Astrocyte of the cerebellum (primary cell): Measurements from ENCODE around the gene XYLT1.
A peak's percentile ranks its signal among the peaks of the same experiment; 100 is the strongest.

ENCODE experiments used
- DNase-seq: peaks from one replicate; pipeline ENCODE4 v3.0.0-alpha.2; 2011; ENCODE audit warnings: low read depth
- H3K4me3 ChIP-seq: 2 replicates; pipeline ENCODE4 v1.5.1; 2011; ENCODE audit warnings: mild to moderate bottlenecking, low read depth, low read length, moderate library complexity
- in situ Hi-C: cut with HindIII; loops from 2 replicates; pipeline ENCODE4 v1.10.0; 2017; ENCODE audit warnings: low sequenced_read_pairs
- TF ChIP-seq, protein P1 (sequence below): IDR thresholded peaks from 2 replicates; pipeline ENCODE4 v1.5.1; 2012; ENCODE audit warnings: low read length, low read depth, moderate library complexity, mild to moderate bottlenecking; ENCODE audit errors: missing control alignments

The XYLT1 gene

DNA sequence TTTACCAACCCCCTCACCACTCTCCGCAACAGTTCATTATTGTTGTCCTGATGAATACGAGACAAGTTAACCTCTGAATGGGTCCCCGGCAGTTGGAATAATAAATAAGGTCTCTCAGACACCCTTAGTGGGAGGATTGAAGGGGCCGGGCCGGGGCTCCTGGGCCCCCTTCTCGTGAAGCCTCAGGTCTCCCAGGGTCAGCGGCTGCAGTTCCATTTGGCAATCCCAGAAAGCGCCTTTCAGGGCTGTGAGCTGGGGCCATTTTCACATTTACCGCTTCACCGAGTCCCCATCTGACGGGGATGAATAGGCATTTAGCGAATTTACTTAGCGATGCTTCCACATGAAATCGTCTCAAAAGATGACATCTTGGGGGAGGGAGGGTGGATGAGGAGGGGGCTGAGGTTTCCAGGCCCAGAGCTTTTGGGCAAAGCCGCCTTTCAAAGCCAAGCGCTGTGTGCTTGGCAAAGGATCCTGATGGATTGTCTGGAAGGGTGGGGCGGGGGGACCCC, 309.8 kb downstream of the XYLT1 start:
- no peak for DNase-seq
- in situ Hi-C loops: no loop called here
- H3K4me3 ChIP-seq: no peak overlapping the region
- TF ChIP-seq, protein P1, sequence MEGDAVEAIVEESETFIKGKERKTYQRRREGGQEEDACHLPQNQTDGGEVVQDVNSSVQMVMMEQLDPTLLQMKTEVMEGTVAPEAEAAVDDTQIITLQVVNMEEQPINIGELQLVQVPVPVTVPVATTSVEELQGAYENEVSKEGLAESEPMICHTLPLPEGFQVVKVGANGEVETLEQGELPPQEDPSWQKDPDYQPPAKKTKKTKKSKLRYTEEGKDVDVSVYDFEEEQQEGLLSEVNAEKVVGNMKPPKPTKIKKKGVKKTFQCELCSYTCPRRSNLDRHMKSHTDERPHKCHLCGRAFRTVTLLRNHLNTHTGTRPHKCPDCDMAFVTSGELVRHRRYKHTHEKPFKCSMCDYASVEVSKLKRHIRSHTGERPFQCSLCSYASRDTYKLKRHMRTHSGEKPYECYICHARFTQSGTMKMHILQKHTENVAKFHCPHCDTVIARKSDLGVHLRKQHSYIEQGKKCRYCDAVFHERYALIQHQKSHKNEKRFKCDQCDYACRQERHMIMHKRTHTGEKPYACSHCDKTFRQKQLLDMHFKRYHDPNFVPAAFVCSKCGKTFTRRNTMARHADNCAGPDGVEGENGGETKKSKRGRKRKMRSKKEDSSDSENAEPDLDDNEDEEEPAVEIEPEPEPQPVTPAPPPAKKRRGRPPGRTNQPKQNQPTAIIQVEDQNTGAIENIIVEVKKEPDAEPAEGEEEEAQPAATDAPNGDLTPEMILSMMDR: no peak

DNA sequence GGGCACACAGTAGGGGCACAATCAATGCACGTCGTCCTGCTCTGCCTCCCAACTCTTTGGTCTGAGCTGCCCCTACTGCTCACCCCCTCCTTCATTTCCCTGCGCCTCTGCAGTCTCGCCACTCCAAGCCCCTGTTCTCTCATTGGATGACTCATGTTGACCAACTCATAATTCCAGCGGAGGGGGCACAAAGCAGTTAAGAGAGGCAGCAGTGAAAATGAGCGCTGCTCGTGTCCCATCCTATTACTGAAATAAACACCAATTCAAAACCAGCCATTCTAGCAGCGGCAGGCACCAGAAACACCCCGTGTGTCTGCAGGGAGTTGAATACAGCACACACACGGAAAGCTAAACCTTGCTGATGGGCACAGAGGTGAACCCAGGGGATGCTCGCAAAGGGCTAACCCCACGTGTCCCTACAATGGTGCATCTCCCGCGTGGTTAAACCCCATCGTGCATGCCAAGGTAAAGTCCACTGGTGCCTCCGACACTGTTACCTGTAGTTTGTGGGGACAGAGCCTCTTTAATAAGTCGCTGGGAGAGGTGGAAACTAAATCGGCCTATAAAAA, 310.4 kb downstream of the XYLT1 start:
- TF ChIP-seq, protein P1: no peak
- H3K4me3 ChIP-seq: no peak overlapping the region
- in situ Hi-C loops: no loop called here
- DNase-seq: peak; percentile 15

DNA sequence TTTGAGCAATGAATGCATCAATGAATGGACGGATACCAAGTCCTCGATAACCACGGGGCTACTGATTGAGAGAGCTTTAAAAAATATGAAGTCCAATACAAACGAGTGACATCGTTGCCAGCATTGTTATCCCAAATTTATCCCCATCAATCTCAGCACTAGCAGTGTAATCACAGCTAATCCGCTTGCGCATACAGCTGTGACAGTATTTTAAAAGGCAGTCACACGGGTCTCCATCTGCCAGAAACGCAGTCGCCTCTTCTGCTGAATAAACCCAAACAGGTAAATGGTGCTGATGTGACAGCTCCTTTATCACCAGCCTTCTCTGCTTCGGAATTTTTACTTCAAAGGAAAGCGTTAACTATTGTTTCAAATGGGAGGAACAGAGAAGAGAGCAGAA, 311.1 kb downstream of the XYLT1 start:
- in situ Hi-C loops: no loop called here
- DNase-seq: no peak
- TF ChIP-seq, protein P1: no peak
- no peak overlapping the region for H3K4me3 ChIP-seq

DNA sequence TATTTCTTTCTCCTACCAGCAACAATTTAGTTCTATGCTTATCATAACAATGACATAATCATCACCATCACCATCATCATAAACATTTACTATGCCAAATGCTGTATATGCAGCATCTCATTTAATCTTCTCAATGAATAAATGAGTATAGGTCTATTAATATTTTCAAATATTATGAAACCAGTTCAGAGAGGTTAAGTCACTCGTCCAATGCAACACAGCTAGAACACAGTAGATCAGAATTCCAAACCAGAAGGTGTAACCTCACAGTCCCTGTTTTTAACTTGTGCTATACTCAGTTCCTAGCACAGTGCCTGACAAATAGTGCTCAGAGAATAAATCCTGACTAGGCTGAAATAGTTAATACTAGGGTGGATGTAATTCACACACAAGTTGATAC, 314.8 kb downstream of the XYLT1 start:
- no peak for DNase-seq
- in situ Hi-C loops: no loop called here
- H3K4me3 ChIP-seq: no peak overlapping the region
- TF ChIP-seq, protein P1: no peak

DNA sequence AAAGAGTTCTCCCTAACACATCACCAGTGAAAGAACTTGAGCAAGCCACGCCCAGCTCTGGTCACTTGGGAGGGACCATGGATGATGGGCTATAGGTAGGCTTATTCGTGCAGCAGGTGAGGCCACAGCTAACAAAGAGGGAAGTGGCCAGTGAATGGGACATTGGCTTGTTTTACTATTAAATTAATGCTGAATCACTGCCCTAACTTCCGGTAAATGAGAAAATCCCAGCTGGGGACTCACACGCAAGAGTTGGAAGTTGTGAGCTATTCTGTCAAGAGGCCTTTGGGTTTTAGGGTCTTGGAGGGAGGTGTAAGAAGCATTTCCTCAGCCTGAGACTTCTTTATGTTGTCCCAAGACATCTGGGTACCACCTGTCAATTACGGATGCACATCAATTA, 315.3 kb downstream of the XYLT1 start:
- TF ChIP-seq, protein P1: no peak
- DNase-seq: no peak
- in situ Hi-C loops: no loop called here
- H3K4me3 ChIP-seq: no peak overlapping the region

DNA sequence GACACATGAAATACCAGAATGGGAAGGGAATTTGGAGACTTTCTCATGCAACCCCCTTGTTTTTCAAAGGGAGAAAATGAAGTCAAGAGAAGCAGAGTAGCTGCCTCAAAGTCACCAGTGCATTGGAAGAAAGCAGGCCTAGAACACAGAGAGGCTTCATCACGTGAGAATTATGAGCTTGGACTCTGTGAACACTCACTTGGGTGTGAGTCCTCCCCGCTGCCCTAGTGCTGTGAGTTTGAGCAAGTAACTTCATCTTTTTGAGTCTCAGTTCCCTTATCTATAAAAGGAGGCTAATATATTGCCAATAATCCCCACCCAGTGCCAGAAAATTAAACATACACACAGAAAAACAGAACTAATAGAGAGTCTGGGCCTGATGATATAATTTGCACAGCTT, 315.8 kb downstream of the XYLT1 start:
- H3K4me3 ChIP-seq: no peak overlapping the region
- DNase-seq: no peak
- in situ Hi-C loops: no loop called here
- TF ChIP-seq, protein P1: no peak

DNA sequence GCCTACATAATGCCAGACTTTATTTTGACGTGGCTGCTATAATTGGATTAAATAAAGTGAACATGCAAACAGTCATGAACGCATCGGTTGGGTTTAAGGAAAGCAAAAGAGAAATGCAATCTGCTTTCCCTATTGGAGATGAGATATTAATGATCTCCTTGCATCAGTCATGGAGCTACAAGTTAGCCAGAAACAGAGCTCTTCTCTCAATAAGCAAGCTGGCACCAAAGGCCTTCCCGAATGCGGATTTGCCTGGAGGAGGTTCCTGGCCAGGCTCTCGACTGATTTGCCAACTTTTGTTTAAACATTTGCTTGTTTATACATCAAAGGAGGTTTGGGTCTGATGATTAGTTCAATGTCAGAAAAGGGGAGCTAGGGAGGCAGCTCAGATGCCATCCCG, 318.4 kb downstream of the XYLT1 start:
- in situ Hi-C loops: no loop called here
- TF ChIP-seq, protein P1: no peak
- no peak overlapping the region for H3K4me3 ChIP-seq
- DNase-seq: no peak
